GM19043 (cell line): ENCODE results near the gene GSTP1.
"Not testable (repeated sequence)": the region's sequence is repeated elsewhere in the genome, so short reads cannot be mapped to it uniquely, and the experiment has no call there.

ENCODE experiments used
- ATAC-seq: cut with Tn5 transposase; IDR thresholded peaks from one replicate; pipeline ENCODE4 v1.9.1; 2021; ENCODE audit warnings: low read depth; ENCODE audit not compliant: unreplicated experiment

GSTP1 gene

DNA sequence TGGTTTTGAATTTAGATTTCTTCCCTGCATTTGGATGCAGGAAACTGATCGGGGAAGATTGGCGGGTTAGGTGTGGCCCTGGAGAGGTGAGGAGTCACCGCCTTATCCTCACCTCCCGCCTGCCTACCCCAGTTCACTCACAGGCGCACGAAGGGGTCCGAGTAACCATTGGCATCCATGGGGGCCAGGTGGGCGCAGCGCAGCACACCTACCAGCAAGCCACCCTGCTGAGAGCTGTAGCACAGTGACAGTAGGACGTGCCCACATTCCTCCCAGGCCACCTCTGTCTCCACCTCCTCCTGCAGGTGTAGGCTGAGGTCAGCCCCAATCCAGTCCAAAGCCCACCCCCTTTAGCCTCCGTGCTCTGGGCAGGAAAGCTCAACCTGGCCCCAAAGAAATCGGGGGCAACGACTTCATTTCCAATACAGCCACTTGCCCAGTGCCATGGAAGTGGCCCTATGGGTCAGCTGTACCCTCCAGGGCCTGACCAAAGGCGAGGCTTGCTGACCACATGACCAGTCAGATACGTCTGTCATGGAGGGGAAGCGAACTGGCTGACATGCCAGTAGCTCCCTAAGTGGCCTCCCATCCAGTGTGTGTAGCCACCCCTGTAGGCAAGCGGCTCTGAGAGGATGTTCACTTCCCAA is 29.8 kb downstream of the GSTP1 start:
- ATAC-seq, result no peak

DNA sequence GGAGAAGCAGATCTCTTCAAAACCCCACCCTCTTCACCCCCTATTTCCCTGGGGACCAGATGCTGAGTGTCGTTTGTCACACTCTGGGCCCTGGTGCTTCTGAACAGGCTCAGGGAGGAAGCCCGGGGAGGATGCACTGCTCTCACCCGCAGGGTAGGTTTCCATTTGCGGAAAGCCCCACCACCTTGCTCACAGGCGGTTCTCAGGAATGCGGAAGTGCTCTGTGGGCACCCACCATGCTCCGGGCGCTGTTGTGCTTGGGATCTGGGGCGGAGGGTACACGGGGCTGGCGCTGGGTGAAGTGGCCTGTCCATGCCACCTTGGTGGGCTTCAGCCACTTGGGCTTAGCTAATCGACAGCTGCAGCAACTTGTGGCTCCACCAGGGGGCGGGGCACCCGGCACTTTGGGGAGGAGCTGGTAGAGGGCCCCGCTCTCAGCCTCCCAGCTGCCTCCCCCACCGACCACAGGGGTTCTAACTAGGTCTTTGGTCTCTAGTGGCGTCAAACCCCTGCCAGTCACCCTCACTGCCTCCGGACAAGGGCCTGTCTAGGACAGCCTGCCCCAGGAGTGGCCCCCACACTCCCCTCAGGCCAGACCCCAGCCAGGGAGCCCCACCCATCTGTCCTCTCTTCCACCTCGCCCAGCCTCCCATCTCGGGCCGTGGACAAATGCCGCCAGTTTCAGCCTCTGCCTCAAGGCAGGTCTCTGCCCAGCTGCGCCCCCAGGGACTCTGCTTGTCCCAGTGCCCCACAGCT is 30.5 kb downstream of the GSTP1 start:
- ATAC-seq, result peak; percentile 85

DNA sequence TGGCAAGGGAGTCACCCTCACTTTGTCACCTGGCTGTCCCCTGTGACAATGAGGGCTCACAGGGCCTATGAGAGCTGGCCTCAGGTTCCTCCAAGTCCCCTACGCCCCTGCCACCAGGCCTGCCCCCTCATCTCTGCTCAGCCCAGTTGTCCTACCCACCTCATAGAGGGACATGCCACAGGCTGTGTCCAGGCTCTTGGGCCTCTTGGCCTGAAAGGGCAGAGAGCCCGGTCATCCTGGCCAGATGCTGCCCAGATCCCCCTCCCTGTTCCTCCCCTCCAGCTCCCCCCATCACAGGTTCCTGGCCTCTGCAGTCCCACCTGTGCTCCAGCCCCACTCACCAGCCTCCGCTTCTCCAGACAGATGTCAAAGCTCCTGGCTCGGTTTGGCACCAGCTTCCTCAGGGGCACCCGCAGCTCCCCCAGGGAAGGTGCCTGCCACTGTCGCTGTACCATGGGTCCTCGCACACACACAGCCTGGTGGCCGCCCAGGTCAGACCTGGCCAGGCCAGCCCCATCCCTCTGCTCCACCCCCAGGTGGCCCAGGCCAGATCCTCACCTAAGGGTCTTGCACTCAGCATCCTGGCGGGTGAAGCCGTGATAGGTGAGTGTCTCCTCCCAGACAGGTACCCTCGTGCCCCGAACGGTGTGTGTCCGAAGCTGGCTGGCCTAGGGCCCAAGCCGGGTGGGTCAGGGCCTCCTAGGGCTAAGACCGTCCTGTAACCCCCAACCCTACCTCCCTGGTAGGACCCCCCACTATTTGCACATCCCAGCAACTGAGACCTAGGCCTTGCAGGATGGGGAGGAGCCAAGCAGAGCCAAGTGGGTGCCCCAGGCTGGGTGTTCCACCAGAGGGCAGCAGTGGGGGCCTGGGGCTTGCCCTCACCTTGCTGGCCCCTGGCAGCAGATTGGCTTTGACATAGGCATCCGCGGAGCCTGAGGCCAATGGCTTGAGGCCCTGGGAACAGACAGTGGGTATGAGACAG is 31.4 kb downstream of the GSTP1 start:
- ATAC-seq, result no peak

DNA sequence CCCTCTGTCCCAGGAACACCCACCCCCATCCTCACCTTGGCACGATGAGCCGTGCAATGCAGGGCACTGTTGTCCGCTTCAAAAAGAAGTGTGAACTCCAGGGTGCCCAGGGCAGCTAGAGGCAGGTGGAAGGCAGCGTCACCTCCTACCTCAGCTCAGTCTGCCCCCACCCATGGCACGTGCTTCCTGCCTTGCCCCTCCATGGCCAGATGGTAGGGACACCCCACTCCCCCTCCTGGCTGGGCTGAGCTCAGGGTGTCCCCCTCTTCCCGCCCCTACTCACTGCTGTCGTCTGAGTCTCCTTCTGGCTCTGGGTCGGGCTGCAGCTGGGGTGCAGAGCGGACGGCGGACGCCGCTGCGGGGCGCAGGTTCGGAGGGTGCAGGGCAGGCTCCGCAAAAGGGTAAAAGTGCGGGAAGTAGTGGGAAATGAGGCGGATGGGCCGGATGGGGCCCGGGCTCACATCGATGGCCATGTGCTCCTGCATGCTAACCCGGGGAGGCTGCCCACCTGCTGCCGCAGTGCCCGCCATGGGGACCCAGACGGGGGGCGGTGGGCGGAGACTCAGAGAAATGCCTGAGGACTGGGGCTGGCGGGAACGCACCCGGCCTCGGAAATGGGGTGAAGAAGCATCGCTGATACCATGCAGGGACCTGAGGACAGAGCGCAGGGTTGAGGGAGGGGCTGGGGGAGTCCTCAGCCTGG is 32.3 kb downstream of the GSTP1 start:
- ATAC-seq, result no peak

DNA sequence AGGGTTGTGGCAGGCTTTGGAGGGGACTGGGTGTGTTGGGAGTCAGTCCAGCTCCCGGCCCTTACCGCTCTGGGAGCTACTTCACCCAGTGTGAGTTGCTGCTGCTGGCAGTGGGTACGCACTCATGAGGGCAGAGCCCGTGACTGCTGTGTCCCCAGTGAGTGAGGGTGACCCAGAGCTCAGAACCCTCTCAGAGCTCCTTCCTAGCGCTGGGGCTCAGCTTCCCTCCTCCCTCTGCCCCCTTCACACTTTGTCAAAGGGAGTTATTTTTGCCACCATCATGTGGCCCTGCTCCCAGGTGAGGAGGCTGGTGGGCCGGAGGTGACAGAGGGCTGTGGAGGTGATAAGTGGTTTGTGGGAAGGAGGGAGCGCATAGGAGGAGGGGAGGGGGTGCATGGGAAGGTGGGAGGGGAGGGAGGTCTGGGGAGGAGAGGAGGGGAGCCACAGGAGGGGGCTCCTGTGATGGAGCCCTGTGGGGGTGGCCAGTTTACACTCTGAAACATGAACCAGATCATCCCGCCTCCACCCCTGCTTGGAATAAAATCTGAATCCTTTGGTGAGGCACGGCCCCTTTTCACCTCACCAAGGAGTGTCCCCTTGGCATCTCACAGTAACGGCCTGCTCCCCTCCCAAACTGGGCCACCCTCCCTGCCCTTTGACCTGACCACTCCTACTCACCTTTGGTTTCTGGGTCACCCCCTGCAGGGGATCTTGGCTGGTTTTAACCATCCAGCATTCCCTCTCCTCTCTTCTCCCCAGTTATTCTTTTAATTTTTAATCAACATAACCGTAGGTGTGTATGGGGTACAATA is 33.0 kb downstream of the GSTP1 start:
- no peak for ATAC-seq

DNA sequence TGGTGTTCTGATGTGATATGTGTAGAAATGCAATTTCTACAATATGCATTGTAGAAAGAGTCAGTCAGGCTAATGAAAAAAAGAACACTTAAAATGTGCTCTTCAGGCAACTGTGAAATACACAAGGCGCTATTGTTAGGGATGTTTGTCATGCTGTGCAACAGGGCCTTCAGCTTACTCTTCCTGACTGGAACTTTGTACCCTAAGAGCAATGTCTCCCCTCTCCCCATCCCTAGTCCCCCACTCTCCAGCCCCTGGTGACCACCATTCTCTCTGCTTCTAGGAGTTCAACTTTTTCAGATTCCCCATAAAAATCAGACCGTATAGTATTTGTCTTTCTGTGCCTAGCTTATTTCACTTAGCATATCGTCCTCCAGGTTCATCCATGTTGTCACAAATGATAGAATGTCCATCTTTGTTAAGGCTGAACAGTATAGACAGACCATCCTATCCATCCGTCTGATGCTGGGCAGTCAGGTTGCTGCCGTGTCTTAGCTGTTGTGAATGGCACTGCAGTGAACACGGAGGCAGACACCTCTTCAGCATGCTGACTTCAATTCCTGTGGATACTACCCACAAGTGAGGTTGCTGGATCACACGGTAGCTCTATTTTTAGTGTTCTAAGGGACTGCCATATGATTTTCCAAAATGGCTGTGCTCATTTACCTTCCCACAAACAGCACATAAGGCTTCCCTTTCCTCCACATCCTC is 33.8 kb downstream of the GSTP1 start:
- no peak for ATAC-seq

DNA sequence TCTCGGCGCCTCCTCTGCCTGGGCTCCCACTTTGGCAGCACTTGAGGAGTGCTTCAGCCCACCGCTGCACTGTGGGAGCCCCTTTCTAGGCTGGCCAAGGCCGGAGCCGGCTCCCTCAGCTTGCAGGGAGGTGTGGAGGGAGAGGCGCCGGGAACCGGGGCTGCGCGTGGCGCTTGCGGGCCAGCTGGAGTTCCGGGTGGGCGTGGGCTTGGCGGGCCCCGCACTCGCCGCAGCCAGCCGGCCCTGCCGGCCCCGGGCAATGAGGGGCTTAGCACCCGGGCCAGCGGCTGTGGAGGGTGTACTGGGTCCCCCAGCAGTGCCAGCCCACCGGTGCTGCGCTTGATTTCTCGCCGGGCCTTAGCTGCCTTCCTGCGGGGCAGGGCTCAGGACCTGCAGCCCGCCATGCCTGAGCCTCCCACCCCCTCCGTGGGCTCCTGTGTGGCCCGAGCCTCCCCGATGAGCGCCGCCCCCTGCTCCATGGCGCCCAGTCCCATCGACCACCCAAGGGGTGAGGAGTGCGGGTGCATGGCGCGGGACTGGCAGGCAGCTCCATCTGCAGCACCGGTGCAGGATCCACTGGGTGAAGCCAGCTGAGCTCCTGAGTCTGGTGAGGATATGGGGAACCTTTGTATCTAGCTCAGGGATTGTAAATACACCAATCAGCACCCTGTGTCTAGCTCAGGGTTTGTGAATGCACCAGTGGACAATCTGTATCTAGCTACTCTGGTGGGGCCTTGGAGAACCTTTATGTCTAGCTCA is 35.5 kb downstream of the GSTP1 start:
- not testable (repeated sequence) for ATAC-seq

DNA sequence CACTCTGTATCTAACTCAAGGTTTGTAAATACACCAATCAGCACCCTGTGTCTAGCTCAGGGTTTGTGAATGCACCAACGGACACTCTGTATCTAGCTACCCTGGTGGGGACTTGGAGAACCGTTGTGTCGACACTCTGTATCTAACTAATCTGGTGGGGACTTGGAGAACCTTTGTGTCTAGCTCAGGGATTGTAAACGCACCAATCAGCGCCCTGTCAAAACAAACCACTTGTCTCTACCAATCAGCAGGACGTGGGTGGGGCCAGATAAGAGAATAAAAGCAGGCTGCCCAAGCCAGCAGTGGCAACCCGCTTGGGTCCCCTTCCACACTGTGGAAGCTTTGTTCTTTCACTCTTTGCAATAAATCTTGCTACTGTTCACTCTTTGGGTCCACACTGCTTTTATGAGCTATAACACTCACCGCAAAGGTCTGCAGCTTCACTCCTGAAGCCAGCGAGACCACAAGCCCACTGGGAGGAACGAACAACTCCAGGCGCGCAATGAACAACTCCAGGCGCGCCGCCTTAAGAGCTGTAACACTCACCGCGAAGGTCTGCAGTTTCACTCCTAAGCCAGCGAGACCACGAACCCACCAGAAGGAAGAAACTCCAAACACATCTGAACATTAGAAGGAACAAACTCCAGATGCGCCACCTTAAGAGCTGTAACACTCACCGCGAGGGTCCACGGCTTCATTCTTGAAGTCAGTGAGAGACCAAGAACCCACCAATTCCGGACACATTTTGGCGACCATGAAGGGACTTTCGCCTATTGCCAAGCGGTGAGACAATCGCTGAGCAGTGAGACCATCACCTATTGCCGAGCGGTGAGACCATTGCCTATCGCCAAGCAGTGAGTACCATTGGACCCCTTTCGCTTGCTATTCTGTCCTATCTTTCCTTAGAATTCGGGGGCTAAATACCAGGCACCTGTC is 36.3 kb downstream of the GSTP1 start:
- not testable (repeated sequence) for ATAC-seq

DNA sequence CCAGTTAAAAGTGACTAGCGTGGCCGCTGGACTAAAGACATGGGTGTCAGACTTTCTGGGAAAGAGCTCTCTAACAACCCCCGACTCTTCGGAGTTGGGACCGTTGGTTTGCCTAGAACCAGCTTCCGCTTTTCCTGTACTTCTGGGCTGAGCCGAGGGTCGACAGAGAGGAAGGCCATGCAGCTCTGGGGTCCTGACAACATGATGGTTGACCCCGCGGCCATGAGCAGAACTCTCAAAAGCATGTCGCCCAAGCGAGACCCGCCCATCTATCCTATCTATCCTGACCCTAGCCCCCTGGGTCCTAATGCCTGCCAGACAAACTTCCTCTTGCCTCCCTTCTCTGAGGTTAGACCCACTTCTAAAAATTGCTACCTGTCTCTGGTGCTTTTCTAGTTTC is 37.0 kb downstream of the GSTP1 start:
- ATAC-seq, result not testable (repeated sequence)

DNA sequence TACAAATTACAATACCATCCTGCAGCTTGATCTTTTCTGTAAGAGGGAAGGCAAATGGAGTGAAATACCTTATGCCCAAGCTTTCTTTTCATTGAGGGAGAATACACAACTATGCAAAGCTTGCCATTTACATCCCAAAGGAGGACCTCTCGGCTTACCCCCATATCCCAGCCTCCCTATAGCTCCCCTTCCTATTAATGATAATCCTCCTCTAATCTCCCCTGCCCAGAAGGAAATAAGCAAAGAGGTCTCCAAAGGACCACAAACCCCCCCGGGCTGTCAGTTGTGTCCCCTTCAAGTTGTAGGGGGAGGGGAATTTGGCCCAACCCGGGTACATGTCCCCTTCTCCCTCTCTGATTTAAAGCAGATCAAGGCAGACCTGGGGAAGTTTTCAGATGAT is 38.3 kb downstream of the GSTP1 start:
- not testable (repeated sequence) for ATAC-seq

DNA sequence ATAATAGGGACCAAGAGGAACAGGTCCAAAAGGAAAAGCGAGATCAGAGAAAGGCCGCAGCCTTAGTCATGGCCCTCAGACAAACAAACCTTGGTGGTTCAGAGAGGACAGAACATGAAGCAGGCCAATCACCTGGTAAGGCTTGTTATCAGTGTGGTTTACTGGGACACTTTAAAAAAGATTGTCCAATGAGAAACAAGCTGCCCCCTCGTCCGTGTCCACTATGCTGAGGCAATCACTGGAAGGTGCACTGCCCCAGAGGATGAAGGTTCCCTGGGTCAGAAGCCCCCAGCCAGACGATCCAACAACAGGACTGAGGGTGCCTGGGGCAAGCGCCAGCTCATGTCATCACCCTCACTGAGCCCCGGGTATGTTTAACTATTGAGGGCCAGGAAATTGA is 39.3 kb downstream of the GSTP1 start:
- ATAC-seq, result not testable (repeated sequence)

DNA sequence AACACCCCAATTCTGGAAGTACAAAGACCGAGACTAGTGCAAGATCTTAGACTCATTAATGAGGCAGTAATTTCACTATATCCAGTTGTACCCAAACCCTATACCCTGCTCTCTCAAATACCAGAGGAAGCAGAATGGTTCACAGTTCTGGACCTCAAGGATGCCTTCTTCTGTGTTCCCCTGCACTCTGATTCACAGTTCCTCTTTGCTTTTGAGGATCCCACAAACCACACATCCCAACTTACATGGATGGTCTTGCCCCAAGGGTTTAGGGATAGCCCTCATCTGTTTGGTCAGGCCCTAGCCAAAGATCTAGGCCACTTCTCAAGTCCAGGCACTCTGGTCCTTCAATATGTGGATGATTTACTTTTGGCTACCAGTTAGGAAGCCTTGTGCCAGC is 40.2 kb downstream of the GSTP1 start:
- ATAC-seq, result not testable (repeated sequence)

DNA sequence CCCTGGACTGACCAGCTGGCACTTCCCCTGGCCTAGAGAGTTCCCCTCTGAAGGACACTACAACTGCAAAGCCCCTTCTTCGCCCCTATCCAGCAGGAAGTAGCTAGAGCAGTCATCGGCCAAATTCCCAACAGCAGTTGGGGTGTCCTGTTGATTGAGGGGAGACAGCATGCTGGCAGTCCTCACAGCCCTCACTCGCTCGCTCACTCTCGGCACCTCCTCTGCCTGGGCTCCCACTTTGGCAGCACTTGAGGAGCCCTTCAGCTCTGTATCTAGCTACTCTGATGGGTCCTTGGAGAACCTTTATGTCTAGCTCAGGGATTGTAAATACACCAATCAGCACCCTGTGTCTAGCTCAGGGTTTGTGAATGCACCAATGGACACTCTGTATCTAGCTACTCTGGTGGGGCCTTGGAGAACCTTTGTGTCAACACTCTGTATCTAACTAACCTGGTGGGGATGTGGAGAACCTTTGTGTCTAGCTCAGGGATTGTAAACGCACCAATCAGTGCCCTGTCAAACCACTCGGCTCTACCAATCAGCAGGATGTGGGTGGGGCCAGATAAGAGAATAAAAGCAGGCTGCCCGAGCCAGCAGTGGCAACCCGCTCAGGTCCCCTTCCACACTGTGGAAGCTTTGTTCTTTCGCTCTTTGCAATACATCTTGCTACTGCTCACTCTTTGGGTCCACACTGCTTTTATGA is 42.7 kb downstream of the GSTP1 start:
- ATAC-seq, result not testable (repeated sequence)

DNA sequence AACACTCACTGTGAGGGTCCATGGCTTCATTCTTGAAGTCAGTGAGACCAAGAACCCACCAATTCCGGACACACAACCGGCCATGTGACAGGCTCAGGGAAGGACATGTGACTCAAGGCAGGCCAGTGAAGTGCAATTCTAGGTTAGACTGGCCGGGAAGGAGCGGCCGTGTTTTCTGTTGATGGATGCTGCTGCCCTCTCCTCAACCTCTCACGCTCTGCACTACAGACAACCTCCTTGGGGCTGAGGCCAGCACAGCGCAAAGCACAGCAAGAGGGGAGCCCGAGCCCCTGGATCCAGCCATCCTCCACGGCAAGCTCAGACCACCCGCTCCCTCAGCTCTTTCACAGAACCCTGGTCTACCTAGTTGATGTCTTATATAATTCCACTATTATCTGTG is 43.4 kb downstream of the GSTP1 start:
- no peak for ATAC-seq

DNA sequence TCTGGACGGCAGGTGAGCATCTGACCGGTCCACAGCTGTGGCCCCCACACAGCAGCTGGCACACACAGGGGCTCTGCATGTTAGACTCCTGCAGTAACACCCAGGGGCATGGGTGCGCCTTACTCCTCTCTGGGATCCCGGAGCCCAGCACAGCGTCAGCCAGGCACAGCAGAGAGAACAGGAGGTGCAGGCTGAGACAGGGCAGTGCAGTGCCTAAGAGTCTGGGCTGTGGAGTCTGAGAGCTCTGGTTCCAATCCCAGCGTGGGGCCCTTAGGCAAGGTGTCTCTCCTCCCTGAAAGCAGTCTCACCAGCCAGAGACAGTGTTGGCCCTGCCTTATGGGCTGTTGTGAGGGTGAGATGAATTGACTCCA is 43.8 kb downstream of the GSTP1 start:
- ATAC-seq, result no peak

DNA sequence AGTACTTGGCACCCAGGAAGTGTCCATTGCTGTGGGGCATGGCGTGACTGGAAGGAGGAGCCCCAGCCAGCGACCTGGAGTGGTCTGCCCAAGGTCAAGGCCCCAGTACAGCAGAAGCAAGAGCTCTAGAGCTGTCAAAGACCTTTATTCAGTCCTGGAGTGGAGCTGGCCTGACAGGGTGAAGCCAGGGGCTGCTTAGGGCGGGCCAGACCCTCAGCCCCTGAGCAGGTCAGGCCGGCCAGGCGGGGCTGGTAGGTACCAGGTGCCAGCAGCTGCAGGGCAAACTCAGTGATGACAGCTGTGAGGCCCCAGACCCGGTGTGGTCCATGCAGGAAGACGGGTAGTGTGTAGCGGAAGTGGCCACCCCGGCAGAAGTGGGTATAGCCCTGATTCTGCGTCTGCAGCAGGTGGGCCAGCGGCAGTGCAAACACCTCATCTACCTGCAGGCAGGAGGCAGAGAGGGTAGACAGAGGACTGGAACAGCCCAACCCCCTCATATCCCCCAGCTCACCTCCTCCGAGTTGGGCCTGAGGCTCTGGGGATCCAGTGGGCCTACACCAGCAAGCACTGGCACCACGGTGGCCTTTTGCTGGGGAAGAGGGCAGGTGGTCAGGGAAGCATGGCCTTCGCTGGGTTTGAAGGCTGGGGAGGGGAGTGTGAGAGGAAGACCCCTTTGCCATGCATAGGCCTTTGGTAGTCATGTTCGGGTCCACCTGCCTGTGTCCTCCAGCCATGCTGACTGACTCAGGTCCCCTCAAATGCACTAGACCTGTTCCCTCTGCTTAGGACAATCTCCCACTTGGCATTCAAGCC is 44.4 kb downstream of the GSTP1 start:
- ATAC-seq, result no peak
